ENCODE data around the gene RILPL2. TPM values are rescaled to one million over a fixed set of nuclear protein-coding genes. Genes with fewer than 3 reads are reported as not detected.
"Not testable (repeated sequence)": the region's sequence is repeated elsewhere in the genome, so short reads cannot be mapped to it uniquely, and the experiment has no call there.

RILPL2 gene
- total RNA-seq, 8 experiments from 2014 or later, result 0.37 to 5.9 (median 1.9) TPM

DNA sequence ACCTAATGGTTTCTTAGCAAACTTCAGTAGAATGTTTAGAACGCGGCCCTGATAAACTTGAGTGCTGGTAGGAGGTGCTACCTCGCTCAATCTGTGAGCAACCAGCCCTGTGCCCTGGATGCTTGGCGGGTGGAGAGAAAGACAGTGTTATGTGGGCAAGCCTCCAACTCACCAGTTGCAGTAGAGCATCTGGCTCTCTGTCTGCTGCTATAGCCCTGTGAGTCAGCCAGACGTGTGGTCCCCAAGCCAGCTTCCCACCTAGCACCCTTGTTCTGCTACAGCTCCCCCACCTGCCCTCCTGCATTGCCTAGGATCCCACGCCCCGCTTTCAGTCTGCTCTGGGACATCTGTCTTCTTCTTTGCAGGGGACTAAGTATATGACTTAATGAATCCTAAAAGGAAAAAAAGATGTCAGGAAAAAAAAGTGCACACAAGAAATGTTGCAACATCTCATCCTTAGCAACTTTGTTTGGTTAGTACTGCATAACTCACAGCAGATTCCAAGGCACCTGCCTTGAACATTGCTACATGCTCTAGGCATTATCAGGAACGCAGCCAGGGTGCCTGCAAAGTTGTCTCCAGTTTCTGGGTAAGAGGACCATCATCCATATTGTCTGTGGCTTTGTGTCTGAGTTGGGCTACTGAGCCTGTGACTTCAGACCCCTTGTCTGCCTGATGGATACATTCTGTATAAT lies 35.0 kb upstream of the RILPL2 start:
- ATAC-seq (replicated peaks in 6 of 8), result peak in 3 of 8 experiments; percentile 12 to 67 (median 32)
- H3K4me1 ChIP-seq (replicated peaks in 1 of 2), result no peaks in the 10 kb centered on the region
- WGBS, 10 experiments, result 80 to 100% (median 94%) methylated on average over 1 to 5 of the region's 8 CpGs; no CpG with 5 or more reads in 3 of the 10 experiments
- in situ Hi-C loops (cut with MboI; ENCODE audit: low pct_unique_long_range_greater_than_20kb in 2 of 9, low sequenced_read_pairs in 9 of 9, unreplicated experiment in 9 of 9), result no loop called here
- H3K4me3 ChIP-seq, result no peak overlapping the region
- no peak overlapping the region for H3K27ac ChIP-seq

DNA sequence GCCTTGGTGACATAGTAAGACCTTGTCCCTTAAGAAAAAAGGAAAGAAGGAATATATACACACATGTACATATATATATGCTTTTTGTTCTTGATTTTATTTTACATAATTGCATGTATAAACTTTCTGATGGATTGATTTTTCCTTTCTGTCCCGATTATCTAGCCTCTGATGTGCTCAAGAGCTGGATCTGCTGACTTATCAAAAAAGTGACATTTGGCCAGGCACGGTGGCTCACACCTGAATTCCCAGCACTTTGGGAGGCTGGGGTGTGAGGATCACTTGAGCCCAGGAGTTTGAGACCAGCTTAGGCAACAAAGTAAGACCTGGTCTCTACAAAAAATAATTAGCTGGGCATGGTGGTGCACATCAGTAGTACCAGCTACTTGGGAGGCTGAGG lies 33.5 kb upstream of the RILPL2 start:
- no peak overlapping the region for H3K27ac ChIP-seq
- no peaks in the 10 kb centered on the region for H3K4me1 ChIP-seq (replicated peaks in 1 of 2)
- no peak for ATAC-seq (replicated peaks in 6 of 8)
- in situ Hi-C loops (cut with MboI; ENCODE audit: low pct_unique_long_range_greater_than_20kb in 2 of 9, low sequenced_read_pairs in 9 of 9, unreplicated experiment in 9 of 9), result no loop called here
- WGBS, 10 experiments, result 79 to 100% (median 96%) methylated on average over 1 to 2 of the region's 2 CpGs; no CpG with 5 or more reads in 4 of the 10 experiments
- H3K4me3 ChIP-seq, result no peak overlapping the region

DNA sequence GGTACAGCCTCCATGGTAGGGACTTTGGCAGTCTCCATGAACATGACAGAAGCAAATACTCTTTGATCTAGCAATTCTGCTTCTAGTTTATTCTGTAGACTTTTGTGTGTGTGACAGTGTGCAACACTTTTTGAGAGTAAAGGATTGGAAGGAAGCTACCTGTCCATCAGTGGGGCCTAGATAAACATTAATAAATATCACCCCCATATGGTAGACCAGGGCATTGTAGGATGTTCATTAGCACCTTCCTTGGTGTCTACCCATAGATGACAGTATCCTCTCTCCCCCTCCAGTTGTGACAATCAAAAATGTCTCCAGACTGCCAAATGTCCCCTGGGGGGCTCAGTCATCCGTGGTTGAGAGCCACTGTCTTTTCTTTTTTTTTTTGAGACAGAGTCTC lies 32.3 kb upstream of the RILPL2 start:
- in situ Hi-C loops (cut with MboI; ENCODE audit: low pct_unique_long_range_greater_than_20kb in 2 of 9, low sequenced_read_pairs in 9 of 9, unreplicated experiment in 9 of 9), result no loop called here
- Histone ChIP-seq H3K4me3 (no peak overlapping the region), H3K27ac (no peak overlapping the region), H3K4me1 (replicated peaks in 1 of 2) (no peaks in the 10 kb centered on the region)
- peak in 1 of 8 experiments; percentile 34 for ATAC-seq (replicated peaks in 6 of 8)
- 17 to 67% methylated on average over 1 of the region's 1 CpG; no CpG with 5 or more reads in 8 of the 10 experiments for WGBS, 10 experiments

DNA sequence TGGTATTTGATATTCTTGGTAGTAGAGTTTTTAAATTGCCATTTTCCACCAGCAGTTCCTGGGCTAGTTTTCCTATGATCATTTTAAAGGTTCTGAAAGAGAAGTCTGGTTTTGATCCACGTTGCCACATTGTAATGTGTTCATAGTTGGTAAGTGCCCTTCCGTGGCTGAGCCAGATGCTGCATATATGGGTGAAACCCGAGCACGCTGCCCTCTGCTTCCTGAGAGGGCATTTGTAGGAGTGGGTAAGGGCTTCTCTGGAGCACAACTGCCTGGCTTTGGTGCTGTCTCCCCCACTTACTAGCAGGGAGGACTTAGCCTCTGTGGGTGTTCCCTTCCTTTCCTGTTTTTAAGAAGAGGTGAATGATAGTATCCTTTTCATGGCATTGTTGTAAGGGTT lies 28.6 kb upstream of the RILPL2 start:
- WGBS, 10 experiments, result 42 to 100% (median 80%) methylated on average over 1 to 4 of the region's 4 CpGs; no CpG with 5 or more reads in 3 of the 10 experiments
- Histone ChIP-seq H3K27ac (no peak overlapping the region), H3K4me1 (replicated peaks in 1 of 2) (no peaks in the 10 kb centered on the region), H3K4me3 (no peak overlapping the region)
- in situ Hi-C loops (cut with MboI; ENCODE audit: low pct_unique_long_range_greater_than_20kb in 2 of 9, low sequenced_read_pairs in 9 of 9, unreplicated experiment in 9 of 9), result no loop called here
- ATAC-seq (replicated peaks in 6 of 8), result no peak

DNA sequence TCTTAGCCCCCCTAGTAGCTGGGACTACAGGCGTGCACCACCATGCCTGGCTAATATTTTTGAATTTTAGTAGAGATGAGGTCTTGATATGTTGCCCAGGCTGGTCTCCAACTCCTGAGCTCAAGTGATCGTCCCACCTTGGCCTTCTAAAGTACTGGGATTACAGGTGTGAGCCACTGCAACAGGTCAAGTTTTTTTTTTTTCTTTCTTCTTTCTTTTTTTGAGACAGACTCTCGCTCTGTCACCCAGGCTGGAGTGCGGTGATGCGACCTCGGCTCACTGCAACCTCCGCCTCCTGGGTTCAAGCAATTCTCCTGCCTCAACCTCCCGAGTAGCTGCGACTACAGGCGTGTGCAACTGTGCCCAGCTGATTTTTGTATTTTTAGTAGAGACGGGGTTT lies 26.7 kb upstream of the RILPL2 start:
- in situ Hi-C loops (cut with MboI; ENCODE audit: low pct_unique_long_range_greater_than_20kb in 2 of 9, low sequenced_read_pairs in 9 of 9, unreplicated experiment in 9 of 9); H3K4me3 ChIP-seq; H3K27ac ChIP-seq; H3K4me1 ChIP-seq (replicated peaks in 1 of 2); ATAC-seq (replicated peaks in 6 of 8): not testable (repeated sequence)
- WGBS, 10 experiments, result 90 to 100% (median 96%) methylated on average over 1 to 7 of the region's 11 CpGs; no CpG with 5 or more reads in 2 of the 10 experiments

DNA sequence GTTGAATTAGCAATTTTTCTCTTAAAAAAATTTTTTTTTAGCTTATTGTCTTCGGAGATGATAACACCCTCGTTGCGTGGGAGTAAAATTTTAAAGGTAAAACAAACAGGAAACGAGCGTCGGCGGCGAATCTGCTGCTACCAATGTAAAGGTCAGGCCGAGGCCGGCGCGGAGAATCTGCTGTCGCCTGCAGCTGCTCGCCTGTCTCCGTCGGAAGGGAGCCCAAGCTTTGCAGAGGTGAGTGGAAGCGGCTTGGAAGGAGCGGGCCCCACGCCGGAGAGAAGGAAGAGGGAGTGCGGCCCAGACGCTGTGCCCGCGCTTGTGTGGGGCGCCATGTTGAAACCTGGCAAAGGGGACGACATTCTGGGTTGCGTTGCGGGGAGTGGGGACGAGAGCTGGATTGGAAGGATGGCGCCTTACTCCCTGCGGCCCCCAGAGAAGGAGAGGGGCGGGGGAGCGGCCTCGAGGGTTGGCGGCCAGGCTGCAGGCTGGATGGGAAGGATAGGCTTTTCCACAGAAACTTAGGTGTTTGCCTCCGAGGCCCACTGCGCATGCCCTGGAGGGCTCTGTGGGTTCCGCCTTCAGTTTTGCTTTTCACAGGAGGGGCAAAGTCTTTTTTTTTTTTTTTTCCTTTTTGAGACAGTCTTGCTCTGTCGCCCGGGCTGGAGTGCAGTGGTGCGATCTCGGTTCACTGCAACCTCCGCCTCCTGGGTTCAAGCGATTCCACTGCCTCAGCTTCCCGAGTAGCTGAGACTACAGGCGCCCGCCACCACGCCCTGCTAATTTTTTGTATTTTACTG lies 21.7 kb upstream of the RILPL2 start, which contains the start of gene SNRNP35:
Gene SNRNP35 (plus strand): TSS at position 160 of the 800 bp plus-strand sequence. CDS start 7,402 bp downstream, outside the sequence.
- peak within 1 kb of the TSS; percentile 98 to 99 for H3K27ac ChIP-seq
- peak within 1 kb of the TSS; percentile 58 to 91 (median 79) for H3K4me3 ChIP-seq
- ATAC-seq (replicated peaks in 6 of 8), result peak; percentile 78 to 92 (median 86)
- in situ Hi-C loops (cut with MboI; ENCODE audit: low pct_unique_long_range_greater_than_20kb in 2 of 9, low sequenced_read_pairs in 9 of 9, unreplicated experiment in 9 of 9), result no loop called here
- 0 to 3% (median 0%) methylated on average over 3 to 35 of the region's 48 CpGs for WGBS, 10 experiments
- peaks cover 3 to 7% of the 10 kb centered on the region in 2 donors for H3K4me1 ChIP-seq (replicated peaks in 1 of 2)

DNA sequence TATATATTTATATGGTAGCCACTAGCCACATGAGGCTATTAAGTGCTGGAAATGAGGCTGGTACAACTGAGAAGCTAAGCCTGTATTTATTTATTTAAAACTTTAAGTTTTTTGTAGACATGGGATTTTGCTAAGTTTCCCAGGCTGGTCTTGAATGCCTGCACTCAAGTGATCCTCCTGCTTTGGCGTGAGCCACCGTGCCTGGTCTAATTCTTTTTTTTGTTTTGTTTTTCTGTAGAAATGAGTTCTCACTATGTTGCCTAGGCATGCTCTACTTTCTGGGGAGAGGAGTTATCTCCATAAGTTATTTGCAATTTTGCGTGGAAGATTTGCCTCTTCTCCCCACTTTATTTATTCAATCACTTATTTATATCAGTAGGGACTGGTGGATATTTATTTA lies 16.7 kb upstream of the RILPL2 start:
- Histone ChIP-seq H3K4me3 (no peak overlapping the region), H3K27ac (no peak overlapping the region), H3K4me1 (replicated peaks in 1 of 2) (no peaks in the 10 kb centered on the region)
- ATAC-seq (replicated peaks in 6 of 8), result no peak
- in situ Hi-C loops (cut with MboI; ENCODE audit: low pct_unique_long_range_greater_than_20kb in 2 of 9, low sequenced_read_pairs in 9 of 9, unreplicated experiment in 9 of 9), result no loop called here
- WGBS, 10 experiments, result 0 to 92% (median 76%) methylated on average over 1 to 3 of the region's 3 CpGs; no CpG with 5 or more reads in 1 of the 10 experiments

DNA sequence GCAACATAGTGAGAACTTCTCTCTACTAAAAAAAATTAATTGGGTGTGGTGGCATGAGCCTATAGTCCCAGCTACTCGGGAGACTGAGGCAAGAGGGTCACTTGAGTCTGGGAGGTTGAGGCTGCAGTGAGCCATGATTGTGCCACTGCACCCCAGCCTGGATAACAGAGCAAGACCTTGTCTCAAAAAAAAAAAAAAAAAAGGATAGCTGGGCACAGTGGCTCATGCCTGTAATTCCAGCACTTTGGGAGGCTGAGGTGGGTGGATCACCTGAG lies 15.7 kb upstream of the RILPL2 start:
- WGBS, 10 experiments, result 0 to 80% (median 33%) methylated on average over 1 of the region's 1 CpG; no CpG with 5 or more reads in 6 of the 10 experiments
- H3K4me1 ChIP-seq (replicated peaks in 1 of 2); H3K4me3 ChIP-seq; ATAC-seq (replicated peaks in 6 of 8); H3K27ac ChIP-seq; in situ Hi-C loops (cut with MboI; ENCODE audit: low pct_unique_long_range_greater_than_20kb in 2 of 9, low sequenced_read_pairs in 9 of 9, unreplicated experiment in 9 of 9): not testable (repeated sequence)

DNA sequence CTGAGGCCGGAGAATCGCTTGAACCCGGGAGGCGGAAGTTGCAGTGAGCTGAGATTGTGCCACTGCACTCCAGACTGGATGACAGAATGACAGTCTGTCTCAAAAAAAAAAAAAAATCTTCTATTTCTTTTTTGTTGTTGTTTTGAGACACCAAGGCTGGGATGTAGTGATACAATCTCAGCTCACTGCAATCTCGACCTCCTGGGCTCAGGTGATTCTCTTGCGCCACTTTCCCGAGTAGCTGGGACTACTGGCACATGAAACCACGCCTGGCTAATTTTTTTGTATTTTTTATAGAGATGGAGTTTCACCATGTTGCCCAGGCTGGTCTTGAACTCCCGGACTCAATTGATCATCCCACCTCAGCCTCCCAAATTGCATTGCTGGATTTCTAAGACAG lies 14.2 kb upstream of the RILPL2 start:
- Histone ChIP-seq H3K27ac (no peak overlapping the region), H3K4me3 (no peak overlapping the region), H3K4me1 (replicated peaks in 1 of 2) (no peaks in the 10 kb centered on the region)
- in situ Hi-C loops (cut with MboI; ENCODE audit: low pct_unique_long_range_greater_than_20kb in 2 of 9, low sequenced_read_pairs in 9 of 9, unreplicated experiment in 9 of 9), result no loop called here
- ATAC-seq (replicated peaks in 6 of 8), result no peak
- 57 to 100% (median 92%) methylated on average over 4 to 9 of the region's 9 CpGs; no CpG with 5 or more reads in 4 of the 10 experiments for WGBS, 10 experiments

DNA sequence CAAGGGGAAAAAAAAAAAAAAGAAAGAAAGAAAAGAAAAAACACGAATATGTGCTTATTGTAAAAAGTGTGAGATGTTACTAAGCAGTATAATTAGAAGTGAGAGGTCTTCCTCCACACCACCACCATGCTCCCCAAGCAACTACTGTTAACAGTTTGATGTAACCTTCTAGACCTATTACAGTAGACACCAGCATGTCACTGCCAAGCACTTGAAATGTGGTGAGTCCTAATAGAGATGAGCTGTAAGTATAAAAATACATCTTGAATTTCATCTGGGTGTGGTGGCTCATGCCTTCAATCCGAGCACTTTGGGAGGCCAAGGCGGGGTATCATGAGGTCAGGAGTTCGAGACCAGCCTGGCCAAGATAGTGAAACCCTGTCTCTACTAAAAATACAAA lies 13.4 kb upstream of the RILPL2 start:
- in situ Hi-C loops (cut with MboI; ENCODE audit: low pct_unique_long_range_greater_than_20kb in 2 of 9, low sequenced_read_pairs in 9 of 9, unreplicated experiment in 9 of 9), result no loop called here
- no peak overlapping the region for H3K4me3 ChIP-seq
- WGBS, 10 experiments, result 0 to 100% (median 83%) methylated on average over 1 to 4 of the region's 4 CpGs
- H3K4me1 ChIP-seq (replicated peaks in 1 of 2), result no peaks in the 10 kb centered on the region
- ATAC-seq (replicated peaks in 6 of 8), result peak in 1 of 8 experiments; percentile 7
- H3K27ac ChIP-seq, result no peak overlapping the region

DNA sequence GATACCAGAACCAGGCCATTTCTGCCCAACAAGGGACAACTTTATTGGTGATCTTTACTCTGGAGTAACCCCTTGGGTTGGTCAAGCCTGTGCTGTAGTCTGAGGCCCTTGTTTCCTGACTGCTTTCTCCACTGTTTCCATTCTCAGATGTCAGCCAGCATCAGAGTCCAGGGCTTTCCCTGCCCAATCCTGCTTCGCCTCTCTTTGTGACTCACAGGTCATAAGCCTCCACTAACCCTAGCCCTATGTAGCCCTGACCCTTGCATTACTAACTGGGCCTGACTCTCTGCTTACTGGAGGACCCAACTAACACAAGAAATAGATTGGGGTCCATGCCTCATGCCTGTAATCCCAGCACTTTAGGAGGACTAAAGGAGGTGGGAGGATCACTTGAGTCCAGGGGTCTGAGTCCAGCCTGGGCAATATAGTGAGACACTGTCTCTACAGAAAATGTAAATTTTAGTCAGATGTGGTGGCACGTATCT lies 12.8 kb upstream of the RILPL2 start:
- in situ Hi-C loops (cut with MboI; ENCODE audit: low pct_unique_long_range_greater_than_20kb in 2 of 9, low sequenced_read_pairs in 9 of 9, unreplicated experiment in 9 of 9), result no loop called here
- 25 to 100% (median 75%) methylated on average over 1 to 2 of the region's 2 CpGs; no CpG with 5 or more reads in 4 of the 10 experiments for WGBS, 10 experiments
- no peak overlapping the region for H3K27ac ChIP-seq
- no peak for ATAC-seq (replicated peaks in 6 of 8)
- no peak overlapping the region for H3K4me3 ChIP-seq
- H3K4me1 ChIP-seq (replicated peaks in 1 of 2), result no peaks in the 10 kb centered on the region

DNA sequence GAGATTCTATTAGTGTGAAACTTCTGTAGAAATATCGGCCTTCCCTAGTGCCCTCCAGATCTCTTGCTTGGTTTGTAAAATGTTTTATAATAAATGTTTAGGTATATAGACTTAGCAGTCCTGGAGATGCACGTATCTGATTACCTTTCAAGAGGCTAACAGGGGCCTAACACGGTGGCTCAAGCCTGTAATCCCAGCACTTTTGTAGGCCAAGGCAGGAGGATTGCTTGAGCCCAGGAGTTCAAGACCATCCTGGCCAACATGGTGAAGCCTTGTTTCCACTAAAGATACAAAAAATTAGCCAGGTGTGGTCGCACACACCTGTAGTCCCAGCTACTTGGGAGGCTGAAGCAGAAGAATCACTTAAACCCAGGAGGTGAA lies 9.8 kb upstream of the RILPL2 start:
- Histone ChIP-seq H3K27ac (no peak overlapping the region), H3K4me3 (no peak overlapping the region), H3K4me1 (replicated peaks in 1 of 2) (no peaks in the 10 kb centered on the region)
- in situ Hi-C loops (cut with MboI; ENCODE audit: low pct_unique_long_range_greater_than_20kb in 2 of 9, low sequenced_read_pairs in 9 of 9, unreplicated experiment in 9 of 9), result no loop called here
- 0 to 80% (median 63%) methylated on average over 1 to 4 of the region's 4 CpGs; no CpG with 5 or more reads in 2 of the 10 experiments for WGBS, 10 experiments
- ATAC-seq (replicated peaks in 6 of 8), result no peak
